GM12874 (cell line): Measurements from ENCODE around the gene NEU1.

Experiments used
- CTCF ChIP-seq: IDR thresholded peaks from 2 replicates; pipeline ENCODE4 v1.5.1; 2011; ENCODE audit warnings: low read depth, mild to moderate bottlenecking, control low read depth, low read length, moderate library complexity; ENCODE audit not compliant: insufficient read depth

The NEU1 gene

GRCh38 chr6:31836474-31837368 is 25.9 kb downstream of the NEU1 start:
- TF ChIP-seq CTCF = no peak

DNA sequence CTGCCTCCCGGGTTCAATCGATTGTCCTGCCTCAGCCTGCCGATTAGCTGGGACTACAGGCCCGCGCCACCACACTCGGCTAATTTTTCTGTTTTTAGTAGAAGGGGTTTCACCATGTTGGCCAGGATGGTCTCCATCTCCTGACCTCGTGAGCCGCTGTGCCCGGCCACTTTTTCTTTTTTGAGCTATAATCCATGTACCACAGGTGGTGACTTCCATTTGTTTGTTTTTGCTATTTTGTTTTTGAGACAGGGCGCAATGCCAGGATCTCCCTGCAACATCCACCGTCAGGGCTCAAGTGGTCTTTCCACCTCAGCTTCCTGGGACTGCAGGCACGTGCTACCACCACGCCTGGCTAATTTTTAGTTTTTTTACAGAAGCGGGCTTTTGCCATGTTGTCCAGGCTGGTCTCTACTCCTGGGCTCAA is 26.6 kb downstream of the NEU1 start:
- TF ChIP-seq CTCF = no peak

- TF ChIP-seq CTCF = no peak
Measured at GRCh38 chr6:31834367-31835250, 28.0 kb downstream of the NEU1 start.

GRCh38 chr6:31831350-31832215 is 31.0 kb downstream of the NEU1 start:
- no peak for TF ChIP-seq CTCF

- TF ChIP-seq CTCF = no peak
Measured at GRCh38 chr6:31830886-31831335, 31.7 kb downstream of the NEU1 start.

- no peak for TF ChIP-seq CTCF
Measured at GRCh38 chr6:31829633-31830283, 32.9 kb downstream of the NEU1 start.
